Neural cell (in vitro differentiated cells): Measurements from ENCODE around the gene ATP9B. TPM values are rescaled to one million over a fixed set of nuclear protein-coding genes. Genes with fewer than 3 reads are reported as not detected.

ENCODE experiments used
- H2AFZ ChIP-seq: fragments of 200-600, 300-800 bp; sonication (generic), shearing (Covaris generic); 2 replicates; pipeline ENCODE4 v1.6.0; 2014; ENCODE audit warnings: low read depth, mild to moderate bottlenecking, antibody characterized with exemption, low read length, moderate library complexity
- H3F3A ChIP-seq: fragments of 200-600 bp; shearing (Covaris generic); 2 replicates; pipeline ENCODE4 v1.6.1; 2016; ENCODE audit warnings: mild to moderate bottlenecking, moderate library complexity, mixed read lengths, antibody characterized with exemption, low read length; ENCODE audit not compliant: insufficient read depth, poor library complexity, severe bottlenecking
- H3K27ac ChIP-seq: fragments of 200-600, 300-800 bp; sonication (generic), shearing (Covaris generic); 2 replicates; pipeline ENCODE4 v1.5.1; 2014; ENCODE audit warnings: mild to moderate bottlenecking, low read length, moderate library complexity
- H3K27me3 ChIP-seq: fragments of 300-800, 200-600 bp; sonication (generic), shearing (Covaris generic); 2 replicates; pipeline ENCODE4 v1.6.0; 2014; ENCODE audit warnings: mild to moderate bottlenecking, low read depth, low read length, moderate library complexity; ENCODE audit not compliant: insufficient read depth
- H3K36me3 ChIP-seq: fragments of 300-800, 200-600 bp; sonication (generic), shearing (Covaris generic); 2 replicates; pipeline ENCODE4 v1.5.1; 2014; ENCODE audit warnings: mild to moderate bottlenecking, antibody characterized with exemption, low read length, moderate library complexity; ENCODE audit not compliant: insufficient read depth
- H3K4me2 ChIP-seq: fragments of 300-800, 200-600 bp; sonication (generic), shearing (Covaris generic); 2 replicates; pipeline ENCODE4 v1.6.0; 2014; ENCODE audit warnings: mild to moderate bottlenecking, low read length
- H3K4me3 ChIP-seq: fragments of 300-800, 200-600 bp; sonication (generic), shearing (Covaris generic); 2 replicates; pipeline ENCODE4 v1.5.1; 2014; ENCODE audit warnings: mild to moderate bottlenecking, low read length, moderate library complexity
- H3K79me2 ChIP-seq: fragments of 200-600 bp; shearing (Covaris generic); replicated peaks from 2 replicates; pipeline ENCODE4 v1.6.0; 2014; ENCODE audit warnings: mild to moderate bottlenecking, low read length, moderate library complexity; ENCODE audit not compliant: insufficient read depth
- H3K9ac ChIP-seq: fragments of 300-800, 200-600 bp; sonication (generic), shearing (Covaris generic); 2 replicates; pipeline ENCODE4 v1.6.1; 2016; ENCODE audit warnings: mild to moderate bottlenecking, low read length, mixed read lengths
- H3K9me2 ChIP-seq: fragments of 200-600 bp; shearing (Covaris generic); 2 replicates; pipeline ENCODE4 v1.6.1; 2016; ENCODE audit warnings: mild to moderate bottlenecking, low read length, mixed read lengths; ENCODE audit not compliant: insufficient read depth
- H3K9me3 ChIP-seq: fragments of 200-600, 300-800 bp; sonication (generic), shearing (Covaris generic); 2 replicates; pipeline ENCODE4 v1.6.1; 2016; ENCODE audit warnings: mild to moderate bottlenecking, mixed run types, low read length, moderate library complexity, mixed read lengths
- H4K20me1 ChIP-seq: fragments of 200-600 bp; shearing (Covaris generic); 2 replicates; pipeline ENCODE4 v1.6.1; 2016; ENCODE audit warnings: mild to moderate bottlenecking, mixed run types; ENCODE audit not compliant: insufficient read depth
- EP300 ChIP-seq: fragments of 450-650 bp; conservative IDR thresholded peaks from 2 replicates; pipeline ENCODE4 v1.6.1; 2014; ENCODE audit warnings: antibody characterized with exemption, mild to moderate bottlenecking, moderate library complexity; ENCODE audit not compliant: poor library complexity, severe bottlenecking
- EZH2 ChIP-seq: fragments of 200-600, 300-800 bp; shearing (Covaris generic), sonication (generic); IDR thresholded peaks from 2 replicates; pipeline ENCODE4 v1.6.1; 2014; ENCODE audit warnings: antibody characterized with exemption, low read length, borderline replicate concordance, mild to moderate bottlenecking; ENCODE audit not compliant: insufficient read depth, poor library complexity, severe bottlenecking
- MXI1 ChIP-seq: fragments of 450-650 bp; conservative IDR thresholded peaks from 2 replicates; pipeline ENCODE4 v1.6.1; 2014; ENCODE audit warnings: antibody characterized with exemption, mild to moderate bottlenecking; ENCODE audit not compliant: poor library complexity, severe bottlenecking
- POLR2AphosphoS5 ChIP-seq: IDR thresholded peaks from 2 replicates; pipeline ENCODE4 v1.6.1; 2012
- RAD21 ChIP-seq: fragments of 450-650 bp; conservative IDR thresholded peaks from 2 replicates; pipeline ENCODE4 v1.6.1; 2014; ENCODE audit warnings: antibody characterized with exemption, mild to moderate bottlenecking, moderate library complexity
- REST ChIP-seq: IDR thresholded peaks from 2 replicates; pipeline ENCODE4 v1.6.1; 2012; ENCODE audit warnings: borderline replicate concordance
- SMC3 ChIP-seq: fragments of 450-650 bp; conservative IDR thresholded peaks from 2 replicates; pipeline ENCODE4 v1.6.1; 2014; ENCODE audit warnings: antibody characterized with exemption, mild to moderate bottlenecking, moderate library complexity; ENCODE audit not compliant: poor library complexity
- TAF1 ChIP-seq: IDR thresholded peaks from 2 replicates; pipeline ENCODE4 v1.6.1; 2012; ENCODE audit warnings: low read depth
- polyA plus RNA-seq: library from polyadenylated mRNA; depleted of rRNA; stranded (reverse); fragments of >200 nt; gene quantifications from 2 replicates; pipeline ENCODE4 v1.2.3, GENCODE V29; 2014
- TF ChIP-seq, protein P1 (sequence below): fragments of 450-650 bp; IDR thresholded peaks from 2 replicates; pipeline ENCODE4 v1.5.1; 2014; ENCODE audit warnings: antibody characterized with exemption, mild to moderate bottlenecking, moderate library complexity; ENCODE audit not compliant: poor library complexity, severe bottlenecking

Gene ATP9B
- polyA plus RNA-seq, 1 donor from 2014 or later, result 15.4 TPM

DNA sequence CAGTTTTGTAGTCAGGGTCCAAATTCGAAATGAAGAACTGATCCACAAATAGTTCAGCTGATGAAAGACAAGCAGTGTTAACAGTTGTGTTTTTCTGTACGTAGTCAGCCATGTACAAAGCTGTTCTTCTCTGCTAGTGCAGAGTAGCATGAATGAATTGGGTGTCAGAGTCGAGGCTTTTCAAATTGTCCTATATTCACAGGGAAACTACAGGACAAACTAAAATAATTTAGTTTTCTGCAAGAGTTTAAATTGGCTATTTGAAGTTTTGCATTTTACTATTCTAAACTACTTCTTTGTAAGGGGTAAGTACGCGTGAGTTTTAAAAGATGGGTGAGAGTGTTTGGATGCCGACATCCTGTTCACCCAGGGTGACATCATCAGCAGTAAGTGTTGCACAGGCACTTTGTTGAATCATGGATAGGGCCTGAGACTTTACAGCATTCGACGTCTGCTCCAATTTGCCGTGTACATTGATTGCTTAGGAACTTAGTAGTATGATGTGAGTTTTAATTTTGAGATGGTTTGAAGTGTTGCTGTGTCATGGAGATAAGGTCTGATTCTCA lies 179.4 kb downstream of the ATP9B start:
- no peak overlapping the region for H3K4me2 ChIP-seq
- H2AFZ ChIP-seq, result no peak overlapping the region

DNA sequence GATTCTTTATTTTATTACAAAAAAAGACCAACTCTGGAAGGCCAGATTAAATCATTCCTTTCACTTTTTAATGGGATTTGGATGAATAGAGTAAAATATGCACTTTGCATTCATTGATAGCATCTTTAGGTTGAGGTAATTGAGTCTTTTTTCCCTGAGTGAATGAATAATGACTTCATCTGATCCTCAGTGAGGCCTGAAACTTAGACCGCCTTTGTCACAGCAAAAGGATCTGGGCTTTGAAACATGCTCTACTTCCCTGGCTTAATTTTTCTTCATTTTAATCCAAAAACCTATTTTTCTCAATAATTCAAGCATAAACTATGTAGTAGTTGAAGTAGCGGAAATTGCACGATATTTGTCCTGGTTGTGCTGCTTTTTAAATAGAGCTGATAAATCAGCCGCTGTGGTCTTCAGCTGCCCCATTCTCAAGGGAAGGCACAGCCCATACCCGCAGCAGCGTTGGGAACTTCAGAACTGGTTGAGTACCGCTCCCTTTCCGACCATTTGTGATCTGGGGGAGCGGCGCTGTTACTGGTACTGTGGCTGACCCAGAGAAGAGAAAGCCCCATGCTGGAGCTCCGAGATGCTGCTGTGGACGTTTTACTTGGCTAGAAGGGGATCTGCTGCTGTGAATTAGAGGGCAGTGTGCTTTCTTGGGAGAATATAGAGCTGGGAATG lies 181.2 kb downstream of the ATP9B start:
- H3K9me2 ChIP-seq, result no peaks in the 10 kb centered on the region
- no peak for TF ChIP-seq MXI1
- no peaks in the 10 kb centered on the region for H3K79me2 ChIP-seq
- H3K9me3 ChIP-seq, result no peaks in the 10 kb centered on the region
- H3K9ac ChIP-seq, result no peak overlapping the region
- no peak overlapping the region for H2AFZ ChIP-seq
- H3K4me3 ChIP-seq, result no peak overlapping the region
- H3K27me3 ChIP-seq, result no peaks in the 10 kb centered on the region
- H4K20me1 ChIP-seq, result no peaks in the 10 kb centered on the region
- no peaks in the 10 kb centered on the region for H3F3A ChIP-seq
- H3K36me3 ChIP-seq, result no peaks in the 10 kb centered on the region
- no peak overlapping the region for H3K27ac ChIP-seq
- no peak overlapping the region for H3K4me2 ChIP-seq

More for the DNA sequence above, 179.4 kb downstream of the ATP9B start:
- Histone ChIP-seq H3K36me3 (no peaks in the 10 kb centered on the region), H3K9ac (no peak overlapping the region), H4K20me1 (no peaks in the 10 kb centered on the region), H3K9me2 (no peaks in the 10 kb centered on the region), H3K79me2 (no peaks in the 10 kb centered on the region), H3K27me3 (no peaks in the 10 kb centered on the region), H3K9me3 (no peaks in the 10 kb centered on the region), H3F3A (no peaks in the 10 kb centered on the region), H3K27ac (no peak overlapping the region), H3K4me3 (no peak overlapping the region)
- TF ChIP-seq REST (no peak), EP300 (no peak), RAD21 (no peak), SMC3 (no peak), EZH2 (no peak), TAF1 (no peak), POLR2AphosphoS5 (no peak)
- TF ChIP-seq, protein P1, sequence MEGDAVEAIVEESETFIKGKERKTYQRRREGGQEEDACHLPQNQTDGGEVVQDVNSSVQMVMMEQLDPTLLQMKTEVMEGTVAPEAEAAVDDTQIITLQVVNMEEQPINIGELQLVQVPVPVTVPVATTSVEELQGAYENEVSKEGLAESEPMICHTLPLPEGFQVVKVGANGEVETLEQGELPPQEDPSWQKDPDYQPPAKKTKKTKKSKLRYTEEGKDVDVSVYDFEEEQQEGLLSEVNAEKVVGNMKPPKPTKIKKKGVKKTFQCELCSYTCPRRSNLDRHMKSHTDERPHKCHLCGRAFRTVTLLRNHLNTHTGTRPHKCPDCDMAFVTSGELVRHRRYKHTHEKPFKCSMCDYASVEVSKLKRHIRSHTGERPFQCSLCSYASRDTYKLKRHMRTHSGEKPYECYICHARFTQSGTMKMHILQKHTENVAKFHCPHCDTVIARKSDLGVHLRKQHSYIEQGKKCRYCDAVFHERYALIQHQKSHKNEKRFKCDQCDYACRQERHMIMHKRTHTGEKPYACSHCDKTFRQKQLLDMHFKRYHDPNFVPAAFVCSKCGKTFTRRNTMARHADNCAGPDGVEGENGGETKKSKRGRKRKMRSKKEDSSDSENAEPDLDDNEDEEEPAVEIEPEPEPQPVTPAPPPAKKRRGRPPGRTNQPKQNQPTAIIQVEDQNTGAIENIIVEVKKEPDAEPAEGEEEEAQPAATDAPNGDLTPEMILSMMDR, result no peak
